SK-N-MC (cell line): ENCODE data around the gene AMPD1.

Experiments used
- EZH2 ChIP-seq: fragments of 200-600 bp; sonication (generic); IDR thresholded peaks from one replicate; pipeline ENCODE4 v1.6.1; 2017; ENCODE audit warnings: antibody characterized with exemption
- FOXP2 ChIP-seq: optimal IDR thresholded peaks from 2 replicates; pipeline ENCODE3; 2011; ENCODE audit warnings: mild to moderate bottlenecking, moderate library complexity; ENCODE audit not compliant: insufficient read depth; ENCODE audit errors: extremely low read length, control extremely low read depth

GRCh38 chr1:114670083-114671010, 25.0 kb downstream of the AMPD1 start:
- TF ChIP-seq FOXP2 (no peak), EZH2 (no peak)
